Thyroid gland (tissue), 4 donors: ENCODE data around the gene NUP98. TPM values are rescaled to one million over a fixed set of nuclear protein-coding genes. Genes with fewer than 3 reads are reported as not detected.
"Not testable (repeated sequence)": the region's sequence is repeated elsewhere in the genome, so short reads cannot be mapped to it uniquely, and the experiment has no call there.

Experiments
- DNase-seq, 2 donors: peaks; one replicate each; pipeline ENCODE4 v3.0.0-alpha.2; 2019
- H3K27ac ChIP-seq, 3 donors: fragments of 200-600 bp; sonication (generic); 1 replicate in 2 of 3; 2 replicates in 1 of 3; pipeline ENCODE4 v1.5.1; 2016 to 2019; ENCODE audit warnings: mild to moderate bottlenecking in 1 of 3, moderate library complexity in 1 of 3
- H3K27me3 ChIP-seq: fragments of 200-600 bp; sonication (generic); one replicate; pipeline ENCODE4 v1.5.1; 2019
- H3K36me3 ChIP-seq, 2 donors: fragments of 200-600 bp; sonication (generic); one replicate each; pipeline ENCODE4 v1.5.1; 2016 to 2019
- H3K4me1 ChIP-seq, 2 donors: fragments of 200-600 bp; sonication (generic); one replicate each; pipeline ENCODE4 v1.5.1; 2017 to 2019
- H3K4me3 ChIP-seq, 3 donors: fragments of 200-600 bp; sonication (generic); replicated peaks in 1 of 3; 1 replicate in 2 of 3; 2 replicates in 1 of 3; pipeline ENCODE4 v1.5.1; 2016; ENCODE audit warnings: mild to moderate bottlenecking in 1 of 3
- H3K9me3 ChIP-seq: fragments of 200-600 bp; sonication (generic); one replicate; pipeline ENCODE4 v1.5.1; 2017
- POLR2A ChIP-seq, 2 donors: fragments of 450-650 bp; IDR thresholded peaks; one replicate each; pipeline ENCODE4 v1.6.1; 2017; ENCODE audit warnings: antibody characterized with exemption in 2 of 2, mild to moderate bottlenecking in 2 of 2, moderate library complexity in 1 of 2
- WGBS, 2 donors: methylation state at CpG; one replicate each; pipeline ENCODE4 v1.1.5; 2017; 5-methylcytosine and 5-hydroxymethylcytosine counted together
- intact Hi-C: fragments of 100-400 bp; cut with DNase I; formaldehyde crosslinking; loops from one replicate; pipeline ENCODE4 v1.15.1; 2023
- total RNA-seq, 4 donors: library from RNA; depleted of rRNA; stranded (reverse); fragments of >200 nt; gene quantifications; one replicate each; pipeline ENCODE4 v1.2.3, GENCODE V29; 2016
- TF ChIP-seq, protein P1 (sequence below), 6 experiments: fragments of 200-600 bp in 3 of 6; fragments of 450-650 bp in 3 of 6; sonication (generic) in 3 of 6; IDR thresholded peaks; one replicate each; pipeline ENCODE4 v1.5.1; 2016 to 2019; ENCODE audit warnings: antibody characterized with exemption in 6 of 6, mild to moderate bottlenecking in 2 of 6, inconsistent platforms in 1 of 6, moderate library complexity in 1 of 6

NUP98 gene
- total RNA-seq, 4 donors from 2014 or later, result 117 to 188 (median 160) TPM

DNA sequence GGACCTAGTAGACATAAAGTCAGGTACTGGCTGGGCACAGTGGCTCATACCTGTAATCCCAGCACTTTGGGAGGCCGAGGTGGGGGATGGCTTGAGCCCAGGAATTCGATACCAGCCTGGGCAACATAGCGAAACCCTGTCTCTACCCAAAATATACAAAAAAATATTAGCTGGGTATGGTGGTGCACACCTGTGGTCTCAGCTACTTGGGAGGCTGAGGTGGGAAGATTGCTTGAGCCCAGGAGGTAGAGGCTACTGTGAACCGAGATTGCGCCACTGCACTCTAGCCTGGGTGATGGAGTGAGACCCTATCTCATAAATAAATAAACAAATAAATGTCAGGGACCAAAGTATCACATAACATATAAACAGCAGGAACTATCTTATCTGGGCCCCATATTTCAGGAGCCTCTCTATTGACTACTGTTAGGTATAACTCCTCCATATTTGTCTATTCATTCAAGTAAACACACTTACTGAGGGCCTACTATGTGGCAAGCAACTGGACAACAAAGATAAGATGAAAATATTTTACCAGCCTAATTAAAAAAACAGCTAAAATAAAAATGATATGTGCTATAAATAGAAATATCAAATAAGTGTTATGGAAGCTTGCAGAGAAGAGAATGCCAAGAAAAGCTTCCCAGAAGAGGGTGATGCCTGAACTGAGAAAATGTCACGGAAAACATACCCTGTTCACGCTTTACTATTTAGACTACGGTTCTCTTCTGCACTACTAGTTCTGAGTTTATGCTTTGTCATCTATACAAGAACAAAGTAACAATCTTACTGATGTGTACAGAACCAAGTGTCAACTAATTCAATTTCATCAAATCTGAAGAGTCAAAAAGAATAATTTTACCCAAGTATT lies 2.0 kb downstream of the NUP98 start:
- H3K27me3 ChIP-seq, result no peaks in the 10 kb centered on the region
- DNase-seq, result no peak
- peaks cover 22 to 25% of the 10 kb centered on the region in 2 donors for H3K4me1 ChIP-seq
- peak overlapping the region in 1 of 3 donors; percentile 48 for H3K27ac ChIP-seq
- H3K9me3 ChIP-seq, result no peaks in the 10 kb centered on the region
- H3K36me3 ChIP-seq, result peaks cover 0 to 13% of the 10 kb centered on the region in 2 donors
- peak overlapping the region in 1 of 3 donors; percentile 95 for H3K4me3 ChIP-seq
- 85 to 91% methylated on average over 8 of the region's 8 CpGs for WGBS, 2 donors
- TF ChIP-seq POLR2A (IDR thresholded peaks at IDR 0.05), result no peak
- intact Hi-C loops, result no loop called here

DNA sequence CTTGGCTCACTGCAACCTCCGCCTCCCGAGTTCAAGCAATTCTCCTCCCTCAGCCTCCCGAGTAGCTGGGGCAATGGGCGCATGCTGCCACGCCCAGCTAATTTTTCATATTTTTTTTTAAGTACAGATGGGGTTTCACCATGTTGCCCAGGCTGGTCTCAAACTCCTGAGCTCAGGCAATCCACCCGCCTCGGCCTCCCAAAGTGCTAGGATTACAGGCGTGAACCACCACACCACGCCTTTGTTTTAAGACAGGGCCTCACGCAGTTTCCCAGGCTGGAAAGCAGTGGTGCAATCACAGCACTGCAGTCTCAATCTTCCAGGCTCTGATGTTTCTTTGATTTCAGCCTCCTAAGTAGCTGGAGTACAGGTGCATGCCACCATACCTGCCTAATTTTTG lies 3.0 kb downstream of the NUP98 start:
- DNase-seq, H3K4me3 ChIP-seq, H3K27me3 ChIP-seq, H3K27ac ChIP-seq, H3K9me3 ChIP-seq, intact Hi-C loops: not testable (repeated sequence)
- 99% methylated on average over 10 of the region's 10 CpGs for WGBS, 2 donors
- Histone ChIP-seq H3K4me1 (peaks cover 24 to 30% of the 10 kb centered on the region in 2 donors), H3K36me3 (peaks cover 0 to 13% of the 10 kb centered on the region in 2 donors)

DNA sequence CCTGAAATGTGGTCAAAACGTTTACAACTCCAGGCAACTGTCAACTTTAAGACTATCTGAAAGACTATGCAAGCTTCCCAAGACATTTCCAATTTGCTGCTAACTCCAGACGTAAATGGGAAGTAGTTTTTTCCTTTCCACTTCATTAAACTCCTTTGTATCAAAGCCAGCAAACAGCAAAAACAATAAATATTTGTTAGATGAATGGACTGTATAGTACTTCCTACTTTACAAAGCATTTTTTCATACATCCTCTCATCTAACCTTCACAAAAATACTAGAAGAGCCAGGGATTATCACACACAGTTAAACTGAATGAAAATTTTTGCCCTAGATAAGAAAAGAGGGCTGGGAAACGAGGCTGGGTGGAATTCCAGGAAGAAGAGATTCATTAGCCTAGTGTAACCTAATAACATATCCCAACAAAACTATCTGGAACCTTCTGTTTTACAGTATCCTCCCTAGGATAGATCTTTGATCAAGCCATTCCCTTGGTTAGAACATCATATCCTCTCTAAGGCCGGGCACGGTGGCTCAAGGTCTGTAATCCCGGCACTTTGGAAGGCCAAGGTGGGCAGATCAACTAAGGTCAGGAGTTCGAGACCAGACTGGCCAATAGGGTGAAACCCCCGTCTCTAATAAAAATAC lies 10.4 kb downstream of the NUP98 start:
- Histone ChIP-seq H3K4me1 (peaks cover 34 to 41% of the 10 kb centered on the region in 2 donors), H3K4me3 (no peak overlapping the region), H3K27me3 (no peaks in the 10 kb centered on the region), H3K27ac (peak overlapping the region; percentile 9 to 57 (median 51)), H3K9me3 (no peaks in the 10 kb centered on the region), H3K36me3 (no peaks in the 10 kb centered on the region)
- DNase-seq, result no peak
- 54 to 61% methylated on average over 8 of the region's 8 CpGs for WGBS, 2 donors
- intact Hi-C loops, result no loop called here
- TF ChIP-seq, protein P1, sequence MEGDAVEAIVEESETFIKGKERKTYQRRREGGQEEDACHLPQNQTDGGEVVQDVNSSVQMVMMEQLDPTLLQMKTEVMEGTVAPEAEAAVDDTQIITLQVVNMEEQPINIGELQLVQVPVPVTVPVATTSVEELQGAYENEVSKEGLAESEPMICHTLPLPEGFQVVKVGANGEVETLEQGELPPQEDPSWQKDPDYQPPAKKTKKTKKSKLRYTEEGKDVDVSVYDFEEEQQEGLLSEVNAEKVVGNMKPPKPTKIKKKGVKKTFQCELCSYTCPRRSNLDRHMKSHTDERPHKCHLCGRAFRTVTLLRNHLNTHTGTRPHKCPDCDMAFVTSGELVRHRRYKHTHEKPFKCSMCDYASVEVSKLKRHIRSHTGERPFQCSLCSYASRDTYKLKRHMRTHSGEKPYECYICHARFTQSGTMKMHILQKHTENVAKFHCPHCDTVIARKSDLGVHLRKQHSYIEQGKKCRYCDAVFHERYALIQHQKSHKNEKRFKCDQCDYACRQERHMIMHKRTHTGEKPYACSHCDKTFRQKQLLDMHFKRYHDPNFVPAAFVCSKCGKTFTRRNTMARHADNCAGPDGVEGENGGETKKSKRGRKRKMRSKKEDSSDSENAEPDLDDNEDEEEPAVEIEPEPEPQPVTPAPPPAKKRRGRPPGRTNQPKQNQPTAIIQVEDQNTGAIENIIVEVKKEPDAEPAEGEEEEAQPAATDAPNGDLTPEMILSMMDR (IDR thresholded peaks at IDR 0.05), result no peak
- no peak for TF ChIP-seq POLR2A (IDR thresholded peaks at IDR 0.05)

DNA sequence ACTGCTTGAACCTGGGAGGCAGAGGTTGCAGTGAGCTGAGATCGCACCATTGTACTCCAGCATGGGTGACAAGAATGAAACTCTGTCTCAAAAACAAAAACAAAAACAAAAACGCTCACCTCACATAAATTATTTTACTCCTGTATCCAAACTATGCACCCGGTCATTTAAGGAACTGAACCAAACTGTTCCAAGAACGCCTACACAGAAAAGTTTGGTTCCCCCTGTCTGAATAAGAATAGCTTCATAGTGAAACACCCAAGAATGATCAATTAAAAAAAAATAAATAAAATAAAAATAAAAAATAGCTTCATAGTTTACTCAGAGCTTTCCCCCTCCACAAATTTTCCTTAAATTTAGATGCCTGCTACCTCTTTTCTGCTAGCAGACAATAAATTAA lies 13.7 kb downstream of the NUP98 start:
- Histone ChIP-seq H3K27ac (no peak overlapping the region), H3K4me1 (peaks cover 25 to 30% of the 10 kb centered on the region in 2 donors), H3K27me3 (no peaks in the 10 kb centered on the region), H3K4me3 (no peak overlapping the region), H3K9me3 (no peaks in the 10 kb centered on the region), H3K36me3 (peaks cover 5 to 22% of the 10 kb centered on the region in 2 donors)
- 91 to 92% methylated on average over 4 of the region's 4 CpGs for WGBS, 2 donors
- no peak for TF ChIP-seq POLR2A (IDR thresholded peaks at IDR 0.05)
- TF ChIP-seq, protein P1 (IDR thresholded peaks at IDR 0.05), result no peak
- no peak for DNase-seq
- intact Hi-C loops, result no loop called here

DNA sequence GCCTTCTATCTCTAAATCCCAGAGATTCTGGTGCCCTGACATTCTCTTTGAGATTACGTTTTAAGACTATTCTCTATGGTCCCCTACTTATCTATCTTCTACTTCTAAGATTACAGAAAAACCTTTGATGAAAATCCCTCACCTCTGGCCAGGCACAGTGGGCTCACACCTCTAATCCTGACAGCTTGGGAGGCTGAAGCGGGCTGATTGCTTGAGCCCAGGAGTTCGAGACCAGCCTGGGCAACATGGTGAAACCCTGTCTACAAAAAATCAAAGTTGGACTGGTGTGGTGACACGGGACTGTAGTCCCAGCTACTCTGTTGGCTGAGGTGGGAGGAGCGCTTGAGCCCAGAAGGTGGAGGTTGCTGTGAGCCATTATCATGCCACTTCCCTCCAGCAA lies 14.4 kb downstream of the NUP98 start:
- no peak for TF ChIP-seq POLR2A (IDR thresholded peaks at IDR 0.05)
- TF ChIP-seq, protein P1 (IDR thresholded peaks at IDR 0.05), result no peak

DNA sequence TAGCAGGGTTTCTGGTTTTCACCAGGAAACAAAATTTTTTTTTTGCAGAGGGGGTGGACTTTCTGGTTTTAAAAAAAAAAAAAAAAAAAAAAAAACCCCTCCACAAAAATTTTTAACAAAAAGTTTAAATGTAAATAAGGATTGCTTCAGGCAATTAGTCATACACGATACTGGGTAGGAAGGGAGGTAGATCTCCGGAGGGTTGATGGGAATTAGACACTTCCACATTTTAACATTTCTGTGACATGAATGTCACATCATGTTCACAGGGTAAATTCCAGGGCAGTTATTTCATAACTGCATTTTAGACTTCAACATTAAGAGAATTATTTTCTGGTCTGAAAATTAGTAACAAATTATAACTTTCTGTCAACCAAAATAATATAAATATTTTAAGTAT lies 15.9 kb downstream of the NUP98 start:
- Histone ChIP-seq H3K4me3 (no peak overlapping the region), H3K9me3 (no peaks in the 10 kb centered on the region), H3K27me3 (no peaks in the 10 kb centered on the region), H3K36me3 (peaks cover 19 to 28% of the 10 kb centered on the region in 2 donors), H3K4me1 (peaks cover 4 to 8% of the 10 kb centered on the region in 2 donors), H3K27ac (no peak overlapping the region)
- no peak for TF ChIP-seq POLR2A (IDR thresholded peaks at IDR 0.05)
- TF ChIP-seq, protein P1 (IDR thresholded peaks at IDR 0.05), result no peak
- no peak for DNase-seq
- intact Hi-C loops, result no loop called here
- 46 to 58% methylated on average over 2 of the region's 2 CpGs for WGBS, 2 donors

More for the DNA sequence above, 14.4 kb downstream of the NUP98 start:
- H3K36me3 ChIP-seq, result peaks cover 11 to 28% of the 10 kb centered on the region in 2 donors
- H3K27ac ChIP-seq, result no peak overlapping the region
- H3K9me3 ChIP-seq, result no peaks in the 10 kb centered on the region
- no peak overlapping the region for H3K4me3 ChIP-seq
- H3K27me3 ChIP-seq, result no peaks in the 10 kb centered on the region
- 93 to 96% methylated on average over 5 of the region's 5 CpGs for WGBS, 2 donors
- no peak for DNase-seq
- peaks cover 19 to 24% of the 10 kb centered on the region in 2 donors for H3K4me1 ChIP-seq
- intact Hi-C loops, result no loop called here
